ENCODE measurements around the gene ZBED4. TPM values are rescaled to one million over a fixed set of nuclear protein-coding genes. Genes with fewer than 3 reads are reported as not detected.

ZBED4 gene
- total RNA-seq, 4 donors from 2014 or later = 14.9 to 24.0 (median 20.9) TPM

DNA sequence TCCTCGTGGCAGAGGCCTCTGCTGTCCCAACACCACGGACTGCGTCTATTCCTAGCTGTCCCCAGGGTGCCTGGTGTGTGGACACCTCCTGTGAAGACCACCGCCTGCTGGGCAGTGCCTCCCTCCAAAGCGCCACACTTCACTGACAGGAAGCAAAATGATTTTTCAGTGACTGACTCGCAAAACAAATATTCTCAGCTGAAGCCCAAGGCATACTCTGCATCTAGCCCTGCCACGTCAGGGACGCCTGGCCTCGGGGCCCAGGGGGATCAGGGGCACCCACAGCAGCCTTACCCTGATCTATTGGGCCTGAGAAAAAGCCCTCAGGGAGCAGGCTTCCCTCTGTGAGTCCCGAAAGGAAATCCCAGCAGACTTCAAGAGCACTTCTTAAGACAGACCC lies 28.2 kb upstream of the ZBED4 start:
- Histone ChIP-seq H3K4me1 (peaks cover 0 to 52% (median 20%) of the 10 kb centered on the region in 4 donors), H3K9me3 (no peaks in the 10 kb centered on the region), H3K36me3 (peaks cover 0 to 35% (median 0%) of the 10 kb centered on the region in 3 donors), H3K27ac (no peak overlapping the region), H3K4me3 (peak overlapping the region in 3 of 4 donors; percentile 56 to 93 (median 87)), H3K27me3 (no peaks in the 10 kb centered on the region)
- DNase-seq = peak in 1 of 3 donors; percentile 48
- TF ChIP-seq POLR2A (IDR thresholded peaks at IDR 0.05) = no peak
- TF ChIP-seq, protein P1, sequence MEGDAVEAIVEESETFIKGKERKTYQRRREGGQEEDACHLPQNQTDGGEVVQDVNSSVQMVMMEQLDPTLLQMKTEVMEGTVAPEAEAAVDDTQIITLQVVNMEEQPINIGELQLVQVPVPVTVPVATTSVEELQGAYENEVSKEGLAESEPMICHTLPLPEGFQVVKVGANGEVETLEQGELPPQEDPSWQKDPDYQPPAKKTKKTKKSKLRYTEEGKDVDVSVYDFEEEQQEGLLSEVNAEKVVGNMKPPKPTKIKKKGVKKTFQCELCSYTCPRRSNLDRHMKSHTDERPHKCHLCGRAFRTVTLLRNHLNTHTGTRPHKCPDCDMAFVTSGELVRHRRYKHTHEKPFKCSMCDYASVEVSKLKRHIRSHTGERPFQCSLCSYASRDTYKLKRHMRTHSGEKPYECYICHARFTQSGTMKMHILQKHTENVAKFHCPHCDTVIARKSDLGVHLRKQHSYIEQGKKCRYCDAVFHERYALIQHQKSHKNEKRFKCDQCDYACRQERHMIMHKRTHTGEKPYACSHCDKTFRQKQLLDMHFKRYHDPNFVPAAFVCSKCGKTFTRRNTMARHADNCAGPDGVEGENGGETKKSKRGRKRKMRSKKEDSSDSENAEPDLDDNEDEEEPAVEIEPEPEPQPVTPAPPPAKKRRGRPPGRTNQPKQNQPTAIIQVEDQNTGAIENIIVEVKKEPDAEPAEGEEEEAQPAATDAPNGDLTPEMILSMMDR (IDR thresholded peaks at IDR 0.05) = no peak

- Histone ChIP-seq H3K36me3 (peaks cover 0 to 29% (median 0%) of the 10 kb centered on the region in 3 donors), H3K27me3 (no peaks in the 10 kb centered on the region), H3K4me1 (peaks cover 0 to 46% (median 20%) of the 10 kb centered on the region in 4 donors), H3K4me3 (peak overlapping the region; percentile 56 to 94 (median 90)), H3K27ac (peak overlapping the region; percentile 80 to 94 (median 90)), H3K9me3 (no peaks in the 10 kb centered on the region)
- TF ChIP-seq POLR2A (IDR thresholded peaks at IDR 0.05) = peak; percentile 40 to 52
- TF ChIP-seq, protein P1 (IDR thresholded peaks at IDR 0.05) = no peak
- DNase-seq = peak; percentile 35 to 71 (median 67)
Observed at GRCh38 chr22:49825944-49826602, 27.6 kb upstream of the ZBED4 start.

- Histone ChIP-seq H3K9me3 (no peaks in the 10 kb centered on the region), H3K27ac (peak overlapping the region; percentile 80 to 94 (median 90)), H3K4me1 (peaks cover 0 to 39% (median 18%) of the 10 kb centered on the region in 4 donors), H3K27me3 (no peaks in the 10 kb centered on the region), H3K36me3 (peaks cover 0 to 24% (median 0%) of the 10 kb centered on the region in 3 donors), H3K4me3 (peak overlapping the region; percentile 56 to 94 (median 90))
- TF ChIP-seq, protein P1 (IDR thresholded peaks at IDR 0.05) = no peak
- peak in 1 of 2 donors; percentile 23 for TF ChIP-seq POLR2A (IDR thresholded peaks at IDR 0.05)
- DNase-seq = peak; percentile 38 to 73 (median 64)
Observed at GRCh38 chr22:49826603-49827270, 26.9 kb upstream of the ZBED4 start.

GRCh38 chr22:49827271-49827852 lies 26.3 kb upstream of the ZBED4 start:
- no peaks in the 10 kb centered on the region for H3K27me3 ChIP-seq
- TF ChIP-seq POLR2A (IDR thresholded peaks at IDR 0.05) = no peak
- TF ChIP-seq, protein P1 (IDR thresholded peaks at IDR 0.05) = no peak
- DNase-seq = no peak
- peaks cover 0 to 18% (median 0%) of the 10 kb centered on the region in 3 donors for H3K36me3 ChIP-seq
- H3K27ac ChIP-seq = peak overlapping the region; percentile 80 to 94 (median 90)
- no peaks in the 10 kb centered on the region for H3K9me3 ChIP-seq
- peak overlapping the region; percentile 56 to 94 (median 90) for H3K4me3 ChIP-seq
- H3K4me1 ChIP-seq = peaks cover 0 to 35% (median 18%) of the 10 kb centered on the region in 4 donors

DNA sequence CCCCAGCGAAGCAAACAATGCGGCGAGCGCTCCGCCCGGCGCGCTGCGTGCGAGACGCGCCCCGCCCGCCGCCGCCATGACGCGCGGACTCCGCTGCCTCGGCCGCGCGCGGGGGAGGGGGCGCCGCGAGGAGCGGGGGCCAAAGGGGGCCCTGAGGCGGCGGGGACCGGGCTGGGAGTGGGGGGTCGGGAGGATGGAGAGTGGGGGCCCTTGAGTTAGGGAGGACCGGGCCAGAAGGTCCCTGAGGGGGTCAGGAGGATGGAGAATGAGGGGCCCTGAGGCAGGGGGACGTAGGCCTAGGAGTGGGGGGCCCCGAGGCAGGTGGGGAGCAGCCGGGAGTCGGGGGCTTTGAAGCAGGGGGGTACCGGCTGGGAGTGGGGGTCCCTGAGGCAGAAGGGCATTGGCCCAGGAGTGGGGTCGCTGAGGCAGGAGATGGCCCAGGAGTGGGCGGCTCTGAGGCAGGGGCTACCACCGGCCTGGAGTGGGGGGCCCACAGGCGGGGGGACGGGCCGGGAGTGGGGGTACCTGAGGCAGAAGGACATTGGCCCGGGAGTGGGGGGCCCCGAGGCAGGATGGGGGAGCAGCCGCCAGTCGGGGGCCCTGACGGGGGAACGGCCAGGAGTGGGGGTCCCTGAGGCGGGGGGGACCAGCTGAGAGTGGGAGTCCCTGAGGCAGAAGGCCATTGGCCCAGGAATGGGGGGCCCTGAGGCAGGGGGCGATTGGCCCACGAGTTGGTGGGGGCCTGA lies 25.6 kb upstream of the ZBED4 start, which contains the start of gene BRD1:
TSS of gene BRD1 (minus strand) at position 21 of the 746 bp plus-strand sequence. CDS start 3,556 bp downstream, outside the sequence.
- Histone ChIP-seq H3K27me3 (no peaks in the 10 kb centered on the region), H3K4me1 (peaks cover 0 to 29% (median 18%) of the 10 kb centered on the region in 4 donors), H3K9me3 (no peaks in the 10 kb centered on the region), H3K4me3 (peak within 1 kb of the TSS; percentile 72 to 94 (median 90)), H3K27ac (peak within 1 kb of the TSS; percentile 86 to 94 (median 90)), H3K36me3 (peaks cover 0 to 11% (median 0%) of the 10 kb centered on the region in 3 donors)
- TF ChIP-seq, protein P1 (IDR thresholded peaks at IDR 0.05) = no peak
- peak in 1 of 2 donors; percentile 41 for TF ChIP-seq POLR2A (IDR thresholded peaks at IDR 0.05)
- peak; percentile 56 to 83 (median 77) for DNase-seq

All from Peyer's patch (tissue), 4 donors.